Ecto neural progenitor cell (in vitro differentiated cells): ENCODE data around the gene MACROH2A2.
"Not testable (repeated sequence)": the region's sequence is repeated elsewhere in the genome, so short reads cannot be mapped to it uniquely, and the experiment has no call there.

Source experiments
- DNase-seq: peaks from one replicate; pipeline ENCODE4 v3.0.0-alpha.2; 2018; ENCODE audit warnings: low spot score

The MACROH2A2 gene

DNA sequence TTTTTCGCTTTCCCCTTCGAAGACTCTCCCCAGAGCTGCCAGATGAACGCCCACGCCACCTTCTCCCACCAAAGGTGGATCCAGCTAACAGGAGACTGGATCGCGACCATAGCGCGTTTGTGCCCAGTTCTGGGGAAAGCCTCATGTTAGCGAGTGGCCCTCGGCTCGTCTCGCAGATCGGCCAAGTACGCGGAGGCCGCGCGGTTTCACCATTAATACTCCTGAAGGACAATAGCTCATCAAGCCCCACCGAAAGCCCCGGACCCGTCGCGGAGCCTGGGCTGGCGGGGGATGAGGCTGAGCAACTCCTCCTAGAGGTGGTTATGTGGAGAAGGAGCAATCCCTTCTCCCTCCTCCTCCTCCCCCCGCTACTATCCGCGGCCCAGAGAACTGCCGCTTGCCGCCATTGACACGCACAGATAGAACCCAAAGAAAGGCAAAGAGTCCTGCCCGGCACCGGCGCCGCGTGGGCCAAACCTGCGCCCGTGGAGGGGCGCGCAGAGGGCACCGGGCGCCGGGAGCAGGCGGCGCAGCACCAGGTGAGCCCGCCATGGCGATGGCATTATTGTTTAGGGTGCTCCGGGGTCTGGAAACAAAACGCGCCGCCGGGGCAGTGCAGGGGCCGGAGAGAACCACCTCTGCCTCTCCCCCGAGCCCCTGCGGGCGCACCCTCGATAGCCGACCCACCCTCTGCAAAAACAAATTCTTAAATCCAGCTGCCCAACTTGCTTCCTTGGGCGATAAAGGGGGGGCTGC, at the start of gene MACROH2A2:
Gene MACROH2A2 (plus strand): TSS at position 385 of the 756 bp plus-strand sequence. CDS start 22,813 bp downstream, outside the sequence.
- peak; percentile 88 for DNase-seq

DNA sequence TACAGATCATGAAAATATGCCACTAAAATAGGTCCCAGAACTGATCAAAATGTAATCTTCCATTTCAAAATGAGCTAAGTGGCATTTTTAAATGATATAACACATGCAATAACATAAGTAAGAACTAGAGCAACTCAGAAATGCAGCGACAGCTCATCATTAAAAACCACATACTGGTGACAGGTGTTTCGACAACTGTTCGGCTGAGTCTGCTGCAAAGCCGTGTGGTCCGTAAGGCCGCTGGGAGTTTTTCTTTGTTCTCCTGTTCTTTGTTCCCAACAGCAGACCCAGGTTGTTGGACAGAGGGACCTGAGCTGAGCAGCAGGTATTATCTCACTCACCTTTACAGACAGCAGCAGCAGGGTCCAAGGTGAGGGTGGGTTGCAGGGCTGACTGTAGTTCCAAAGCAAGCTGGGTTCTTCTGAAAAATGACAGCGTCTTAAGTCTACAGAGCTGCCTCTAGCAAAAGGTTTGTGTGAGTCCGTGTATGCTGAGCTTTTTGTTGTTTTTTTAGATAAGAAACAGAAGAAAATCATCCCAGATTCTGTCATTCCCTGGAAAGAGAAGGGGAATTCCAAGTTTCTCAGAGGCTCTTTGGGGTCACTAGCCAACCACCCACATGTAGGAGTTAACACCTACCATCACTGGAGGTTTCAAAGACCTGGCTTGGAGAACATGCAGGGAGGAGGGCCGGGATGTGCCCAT, 45.4 kb upstream of the MACROH2A2 start:
- no peak for DNase-seq

DNA sequence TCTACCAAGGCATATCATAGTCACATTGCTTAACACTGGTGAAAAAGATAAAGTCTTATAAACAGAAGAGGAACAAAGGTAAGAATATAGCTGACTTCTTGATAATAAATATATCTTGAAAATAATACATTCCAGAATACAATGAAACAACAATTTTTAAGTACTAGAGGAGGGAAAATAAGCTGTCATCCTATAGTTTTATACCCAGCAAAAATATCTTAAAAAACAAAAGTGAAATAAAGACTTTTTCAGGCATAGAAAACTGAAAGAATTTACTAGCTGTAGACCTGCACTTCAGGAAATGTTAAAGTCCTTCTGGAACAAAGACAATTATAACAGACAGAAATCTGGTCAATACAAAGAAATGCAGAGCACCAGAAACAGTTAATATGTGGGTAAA, 21.4 kb upstream of the MACROH2A2 start:
- DNase-seq: no peak

DNA sequence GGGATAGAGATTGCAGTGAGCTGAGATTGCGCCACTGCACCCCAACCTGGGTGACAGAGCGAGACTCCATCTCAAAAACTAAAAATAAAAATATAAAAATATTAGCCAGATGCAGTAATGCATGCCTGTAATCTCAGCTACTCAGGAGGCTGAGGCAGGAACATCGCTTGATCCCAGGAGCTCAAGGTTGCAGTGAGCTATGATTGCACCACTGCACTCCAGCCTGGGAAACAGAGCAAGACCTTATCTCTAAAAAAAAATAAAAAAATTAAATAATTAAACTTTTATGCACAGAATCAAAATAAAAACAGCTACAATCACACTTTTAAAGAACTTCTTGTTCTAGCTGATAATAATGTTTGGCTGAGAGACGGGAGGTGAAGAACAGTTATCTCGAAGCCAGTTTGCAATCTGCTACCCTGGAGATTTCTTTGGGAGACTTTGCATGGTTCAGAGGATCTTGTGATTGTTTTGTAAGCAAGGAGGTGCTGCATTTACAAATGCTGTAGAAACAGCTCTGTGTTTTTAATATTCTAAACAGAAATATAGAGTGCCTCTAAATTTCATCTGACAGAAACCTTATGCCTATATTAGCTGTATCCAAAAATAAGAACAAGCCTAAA, 19.9 kb upstream of the MACROH2A2 start:
- no peak for DNase-seq

DNA sequence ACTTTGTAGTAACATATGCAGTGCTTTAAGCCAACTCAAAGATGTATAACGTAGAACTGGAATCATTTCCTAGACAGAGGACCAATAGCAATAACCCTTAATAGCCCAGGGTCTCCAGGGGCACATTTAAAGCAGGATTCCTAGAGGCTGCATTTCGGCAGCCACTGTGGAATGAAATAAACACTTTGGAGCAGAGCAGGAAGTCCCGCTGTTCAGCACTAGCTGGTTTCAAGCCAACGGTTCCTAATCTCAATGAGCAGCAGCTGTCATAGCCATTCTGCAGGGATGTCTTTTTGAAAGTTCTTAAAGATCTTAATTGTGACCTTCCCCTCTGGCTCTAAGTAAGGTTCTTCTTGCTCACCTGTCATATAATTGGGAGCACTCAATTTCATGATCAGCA, 18.4 kb upstream of the MACROH2A2 start:
- DNase-seq: no peak

DNA sequence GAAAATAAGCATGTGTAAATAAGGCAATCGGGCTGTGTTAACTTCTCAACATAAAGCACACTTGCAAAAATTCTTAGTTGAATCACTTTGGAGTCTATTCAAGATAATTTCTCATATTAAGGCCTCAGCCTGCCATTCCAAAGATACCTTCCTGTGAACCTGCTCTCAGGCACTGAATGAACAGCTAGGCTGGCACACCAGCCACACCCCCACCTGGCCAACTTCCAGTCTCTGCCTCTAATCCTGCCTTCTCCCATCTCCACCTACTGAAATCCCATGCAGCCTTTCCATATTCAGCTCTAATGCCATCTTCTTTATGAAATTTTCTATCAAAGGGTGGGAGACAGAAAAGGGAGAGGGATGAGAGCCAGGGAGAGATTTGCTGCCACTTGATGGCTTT, 17.1 kb upstream of the MACROH2A2 start:
- no peak for DNase-seq

DNA sequence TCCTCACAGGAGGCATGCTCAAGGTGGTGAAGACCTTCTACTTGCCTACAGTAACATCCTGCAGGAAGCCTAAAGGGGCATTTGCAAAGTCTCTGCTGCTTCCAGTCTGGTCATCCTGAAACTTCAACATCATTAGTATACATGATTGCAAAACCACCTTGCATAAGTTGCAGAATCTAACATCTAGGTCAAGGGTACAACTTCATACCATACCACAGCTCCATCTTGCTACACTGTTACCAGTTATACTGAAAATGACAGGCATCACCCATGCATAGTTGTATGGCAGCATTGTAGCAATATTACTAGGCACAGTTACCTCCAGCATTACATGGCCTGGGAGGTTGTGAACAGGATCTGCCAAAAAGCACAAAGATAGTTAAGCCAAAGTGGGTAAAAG, 13.7 kb upstream of the MACROH2A2 start:
- no peak for DNase-seq

DNA sequence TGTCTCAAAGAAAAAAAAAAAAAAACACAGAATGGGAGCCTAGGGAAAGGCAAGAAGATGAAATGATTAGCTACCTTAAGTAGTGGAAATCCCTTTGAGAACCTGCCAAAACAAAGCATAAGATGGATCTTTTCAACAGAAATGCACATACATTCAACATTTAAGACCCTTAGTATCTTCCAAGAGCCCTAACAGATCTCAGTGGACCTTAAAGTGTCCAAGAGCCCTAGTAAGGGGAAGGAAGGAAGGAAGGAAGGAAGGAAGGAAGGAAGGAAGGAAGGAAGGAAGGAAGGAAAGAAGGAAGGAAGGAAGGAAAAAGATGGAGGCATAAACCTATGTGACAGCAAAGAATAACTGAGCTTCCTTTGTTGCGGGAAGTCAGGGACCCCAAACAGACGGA, 11.6 kb upstream of the MACROH2A2 start:
- no peak for DNase-seq

DNA sequence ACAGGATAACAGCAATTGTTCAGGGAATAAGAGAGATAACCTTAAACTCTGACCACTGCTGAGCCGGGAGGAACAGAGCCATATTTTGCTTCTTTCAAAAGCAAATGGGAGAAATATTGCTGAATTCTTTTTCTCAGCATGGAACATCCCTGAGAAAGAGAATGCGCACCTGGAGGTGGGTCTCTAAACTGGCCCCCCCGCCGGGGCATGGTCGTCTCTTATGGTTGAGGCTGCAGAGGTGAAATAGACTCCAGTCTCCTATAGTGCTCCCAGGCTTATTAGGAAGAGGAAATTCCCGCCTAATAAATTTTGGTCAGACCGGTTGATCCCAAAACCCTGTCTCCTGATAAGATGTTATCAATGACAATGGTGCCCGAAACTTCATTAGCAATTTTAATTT, 10.9 kb upstream of the MACROH2A2 start:
- DNase-seq: not testable (repeated sequence)

DNA sequence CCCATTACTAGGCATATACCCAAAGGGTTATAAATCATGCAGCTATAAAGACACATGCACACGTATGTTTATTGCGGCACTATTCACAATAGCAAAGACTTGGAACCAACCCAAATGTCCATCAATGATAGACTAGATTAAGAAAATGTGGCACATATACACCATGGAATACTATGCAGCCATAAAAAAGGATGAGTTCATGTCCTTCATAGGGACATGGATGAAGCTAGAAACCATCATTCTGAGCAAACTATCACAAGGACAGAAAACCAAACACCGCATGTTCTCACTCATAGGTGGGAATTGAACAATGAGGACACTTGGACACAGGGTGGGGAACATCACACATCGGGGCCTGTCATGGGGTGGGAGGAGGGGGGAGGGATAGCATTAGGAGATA, 5.6 kb upstream of the MACROH2A2 start:
- not testable (repeated sequence) for DNase-seq

DNA sequence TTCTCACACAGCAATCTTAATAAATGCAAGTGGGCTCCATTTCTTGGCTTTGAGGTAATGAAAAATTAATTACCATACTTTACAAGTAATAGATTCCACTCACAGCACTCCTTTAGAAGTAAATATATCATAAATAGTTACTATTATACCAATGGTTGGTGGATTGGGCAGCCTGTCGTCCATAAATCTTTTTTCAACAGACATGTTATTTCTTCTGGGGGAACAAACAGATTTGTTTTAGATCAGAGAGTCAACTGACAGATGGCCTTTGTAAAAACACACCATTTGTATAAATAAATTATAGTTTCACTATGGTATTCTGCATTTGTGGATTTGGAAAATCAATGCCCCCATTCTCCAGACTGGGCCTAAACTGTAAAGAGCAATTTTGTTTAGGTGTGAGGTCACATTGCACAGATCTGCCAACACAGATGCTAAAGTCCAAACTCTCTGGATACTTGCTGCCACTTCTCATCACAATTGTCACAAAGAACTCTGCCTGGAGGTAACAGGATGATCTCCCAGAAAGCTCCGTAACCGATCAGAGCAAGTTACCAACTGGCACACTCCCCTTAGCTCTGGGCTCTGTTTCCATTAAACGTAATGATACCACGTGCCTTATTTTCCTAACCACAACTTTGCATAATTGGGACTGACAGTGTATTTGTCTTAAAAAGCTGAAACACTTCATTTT, 4.5 kb upstream of the MACROH2A2 start:
- no peak for DNase-seq

DNA sequence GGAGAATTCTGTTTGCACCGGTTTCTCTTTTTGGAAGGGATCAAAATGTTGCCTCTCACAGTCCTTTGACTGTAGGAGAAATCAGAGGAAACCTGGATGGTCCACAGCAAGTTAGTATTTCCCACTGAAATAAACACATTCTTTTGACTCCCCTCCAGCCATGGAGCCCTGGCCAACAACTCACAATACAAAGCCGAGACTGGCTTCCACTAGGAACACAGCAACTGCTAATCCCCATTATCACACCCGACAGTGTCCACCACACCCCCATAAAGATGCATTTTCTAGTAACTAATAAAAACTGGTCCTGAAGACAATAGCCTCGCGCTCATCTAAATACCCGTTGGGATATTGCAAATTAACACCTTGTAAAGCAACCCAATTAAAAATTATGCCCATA, 798 bp upstream of the MACROH2A2 start:
- DNase-seq: no peak

DNA sequence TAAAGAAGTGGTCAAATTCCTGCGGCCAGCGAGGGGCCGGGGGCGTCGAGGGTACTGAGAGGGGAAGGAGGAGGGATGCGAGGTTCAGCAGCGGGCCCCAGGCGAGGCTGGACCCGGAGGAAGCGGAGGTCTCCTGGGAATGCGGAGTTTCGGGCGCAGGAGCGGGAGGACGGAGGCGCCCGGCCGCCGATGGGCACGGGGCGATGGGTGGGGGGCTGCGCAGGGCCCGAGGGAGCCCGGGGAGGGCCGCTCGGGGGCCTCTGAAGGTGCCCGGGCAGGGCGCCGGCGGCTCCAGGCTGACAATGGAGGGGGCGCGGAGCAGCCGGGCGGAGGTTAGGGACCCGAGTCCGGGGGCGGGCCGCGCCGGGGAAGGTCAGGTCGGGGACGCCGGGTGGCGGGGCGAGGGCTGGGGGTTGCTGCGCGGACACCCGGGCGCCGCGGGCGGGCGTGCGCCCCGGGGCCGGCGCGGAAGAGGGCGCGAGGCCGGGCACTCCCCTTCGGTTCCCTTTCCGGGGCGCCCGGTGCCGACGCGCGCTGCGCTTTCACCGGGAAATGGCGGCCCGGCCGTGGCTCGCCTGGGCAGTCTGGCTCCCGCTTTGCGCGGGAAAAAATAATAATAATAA, 683 bp downstream of the MACROH2A2 start:
- peak; percentile 70 for DNase-seq

DNA sequence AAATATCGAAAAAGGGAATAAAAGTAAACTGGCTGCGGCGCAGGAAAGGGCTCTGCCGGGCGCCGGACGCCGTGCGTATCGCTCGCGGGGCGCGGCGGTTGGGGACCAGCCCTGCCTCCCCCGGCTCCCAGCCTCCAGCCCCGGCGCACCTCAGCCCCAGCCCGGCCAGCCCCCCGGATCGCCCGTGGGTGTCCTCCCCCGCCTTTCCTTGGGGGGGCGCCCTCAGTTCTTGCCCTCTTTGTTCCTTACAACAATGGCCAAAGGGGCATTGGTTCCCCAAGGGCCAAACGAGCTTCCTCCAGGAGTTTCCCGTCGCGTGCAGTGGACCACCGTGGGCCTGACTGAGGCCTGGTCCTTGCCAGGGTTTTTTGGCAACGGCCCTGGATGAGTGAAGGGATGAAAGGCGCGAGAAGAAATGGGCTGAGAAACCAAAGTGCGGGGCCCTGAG, 1.2 kb downstream of the MACROH2A2 start:
- peak; percentile 74 for DNase-seq

DNA sequence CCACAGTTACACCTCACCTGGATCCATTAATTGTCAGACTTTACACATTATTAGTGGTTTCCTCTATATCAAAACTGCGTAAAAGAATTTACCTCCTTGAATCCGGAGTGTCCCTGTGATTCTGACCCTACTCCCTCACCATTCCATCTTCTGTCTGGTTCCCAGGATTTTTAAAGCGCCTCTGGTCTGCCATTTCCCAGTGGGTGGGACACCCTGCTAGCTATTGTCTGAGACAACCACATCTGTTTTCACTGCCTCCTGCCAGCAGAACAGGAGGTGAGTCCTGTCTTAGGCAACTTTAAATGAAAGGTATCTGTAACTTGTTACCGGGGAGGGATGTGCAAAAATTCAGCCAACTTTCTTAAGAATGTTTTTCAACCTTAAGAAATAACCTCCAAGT, 2.3 kb downstream of the MACROH2A2 start:
- DNase-seq: no peak

DNA sequence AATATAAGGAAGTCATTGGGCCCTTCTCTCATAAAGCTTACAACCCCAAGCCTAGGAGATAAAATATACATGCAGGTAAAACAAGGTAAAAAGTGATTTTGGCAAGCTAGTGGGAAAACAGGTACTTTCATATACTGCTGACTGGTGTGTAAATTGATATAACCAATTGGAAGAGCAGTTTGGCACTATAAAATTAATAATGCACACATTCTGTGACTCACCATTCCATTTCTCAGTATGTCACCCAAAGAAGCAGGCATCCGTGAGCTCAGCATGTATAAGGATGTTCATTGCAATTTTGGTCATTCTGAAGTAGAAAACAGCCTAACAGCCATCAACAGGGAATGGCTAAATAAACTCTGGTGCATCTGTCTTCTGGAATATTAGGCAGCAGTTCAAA, 2.9 kb downstream of the MACROH2A2 start:
- no peak for DNase-seq

DNA sequence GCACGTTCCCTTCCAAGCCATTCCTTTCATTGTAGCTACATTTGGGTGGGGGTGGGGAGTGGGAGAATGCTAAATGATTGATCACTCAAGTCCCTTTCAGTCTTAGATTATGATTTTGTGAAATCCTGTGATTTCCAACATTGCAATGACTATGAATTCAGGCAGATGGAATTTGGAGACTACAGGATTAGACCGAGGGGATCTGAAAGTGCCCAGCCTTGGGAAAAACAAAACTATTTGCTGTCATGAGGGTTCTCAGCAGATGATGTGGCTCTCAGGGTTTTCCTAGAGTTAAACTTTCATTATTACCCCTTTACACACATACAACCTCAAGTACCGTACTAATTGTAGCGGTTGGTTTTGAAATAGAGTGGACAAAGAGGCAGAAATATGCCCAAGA, 4.7 kb downstream of the MACROH2A2 start:
- no peak for DNase-seq

DNA sequence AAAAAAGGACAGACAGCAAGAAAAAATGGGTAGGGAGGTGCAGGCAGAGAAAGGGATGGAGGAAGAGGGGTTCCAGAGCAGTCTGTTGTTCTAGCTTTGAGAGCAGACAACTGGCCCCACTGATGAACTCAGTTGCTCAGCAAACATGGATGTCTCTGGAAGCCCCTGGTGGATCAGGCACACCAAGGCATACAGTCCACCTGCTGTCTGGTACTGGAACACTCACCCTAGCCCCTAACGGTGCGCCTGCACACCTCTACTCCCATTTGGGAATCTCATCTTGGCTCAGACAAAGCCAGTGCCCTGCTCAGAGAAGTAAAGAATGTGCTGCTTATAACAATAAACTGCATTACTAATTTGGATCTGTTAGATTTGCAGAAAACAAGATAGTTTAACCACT, 7.7 kb downstream of the MACROH2A2 start:
- no peak for DNase-seq

DNA sequence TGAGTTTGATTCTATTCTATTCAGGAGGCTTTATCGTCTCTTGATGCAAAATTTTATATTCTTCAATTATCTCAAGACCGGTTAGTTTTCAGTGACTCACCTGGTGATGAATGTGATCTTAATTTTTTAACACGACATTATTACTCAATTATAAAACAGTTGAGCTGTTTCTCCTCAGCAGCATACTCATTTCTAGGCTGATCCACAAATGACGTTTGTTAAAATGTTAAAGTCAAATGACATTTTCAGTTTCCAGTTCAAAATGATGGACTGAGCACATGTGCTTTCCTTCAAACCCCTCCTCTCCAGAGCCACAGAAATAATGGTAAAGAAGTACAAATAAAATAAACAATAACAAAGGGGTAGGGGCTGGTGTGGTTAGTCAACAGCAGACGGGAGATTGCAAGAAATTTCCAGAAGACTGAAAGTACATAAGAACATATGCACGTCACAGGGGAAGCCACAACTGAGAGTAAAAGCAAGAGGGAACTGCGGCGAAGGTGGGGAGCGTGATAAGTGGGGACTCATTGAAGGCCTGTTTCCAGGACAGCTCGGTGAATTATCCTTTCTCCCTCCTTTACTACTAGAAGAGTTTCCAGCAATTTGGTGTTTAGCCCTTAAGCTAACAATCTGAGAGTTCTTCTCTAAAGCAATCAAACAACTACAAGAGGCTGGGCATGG, 10.9 kb downstream of the MACROH2A2 start:
- DNase-seq: no peak

DNA sequence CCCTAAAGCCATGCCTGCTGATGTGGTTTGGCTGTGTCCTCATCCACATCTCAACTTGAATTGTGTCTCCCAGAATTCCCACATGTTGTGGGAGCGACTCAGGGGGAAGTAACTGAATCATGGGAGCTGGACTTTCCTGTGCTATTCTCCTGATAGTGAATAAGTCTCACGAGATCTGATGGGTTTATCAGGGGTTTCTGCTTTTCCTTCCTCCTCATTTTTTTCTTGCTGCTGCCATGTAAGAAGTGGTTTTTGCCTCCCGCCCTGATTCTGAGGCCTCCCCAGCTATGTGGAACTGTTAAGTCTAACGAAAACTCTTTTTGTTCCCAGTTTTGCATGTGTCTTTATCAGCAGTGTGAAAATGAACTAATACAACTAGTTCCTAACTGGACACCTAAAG, 11.8 kb downstream of the MACROH2A2 start:
- DNase-seq: no peak

DNA sequence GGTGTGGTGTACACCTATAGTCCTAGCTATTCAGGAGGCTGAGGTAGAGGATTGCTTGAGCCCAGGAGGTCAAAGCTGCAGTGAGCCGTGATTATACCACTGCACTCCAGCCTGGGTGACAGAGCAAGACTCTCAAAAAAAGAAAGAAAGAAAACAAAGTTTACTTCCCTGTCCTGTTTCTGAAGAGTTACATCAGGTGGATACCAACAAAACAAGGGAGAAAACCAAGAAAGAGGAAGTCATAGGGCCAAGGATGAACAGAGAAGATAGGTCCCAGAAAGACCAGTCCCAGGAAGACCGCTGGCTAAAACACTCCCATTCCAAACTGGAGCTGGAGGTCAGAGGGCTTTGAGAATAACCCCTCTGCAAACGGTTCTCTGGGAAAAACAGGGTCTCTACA, 13.5 kb downstream of the MACROH2A2 start:
- DNase-seq: no peak

DNA sequence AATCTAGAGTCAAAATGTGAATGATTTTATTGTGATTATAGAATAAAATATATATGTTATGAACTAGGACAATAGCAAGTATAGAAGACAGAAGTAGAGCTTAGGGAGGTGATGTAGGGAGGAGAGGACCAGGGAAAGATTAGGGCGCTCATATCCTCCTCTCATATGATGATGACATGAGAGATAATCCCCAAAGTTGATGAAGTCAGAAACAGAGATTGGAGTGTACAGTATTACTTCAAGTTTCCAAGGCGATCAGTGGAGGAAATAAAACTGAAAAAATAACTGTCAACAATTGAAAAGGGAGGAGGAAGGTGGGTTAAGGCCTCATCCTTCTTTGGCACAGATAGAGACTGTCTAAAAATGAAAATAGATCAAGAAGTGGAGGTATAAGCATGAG, 14.9 kb downstream of the MACROH2A2 start:
- no peak for DNase-seq
